GM13976 (cell line): ENCODE data around the gene TENM3.

Experiments
- DNase-seq: peaks from one replicate; pipeline ENCODE4 v3.0.0; 2012; ENCODE audit warnings: low spot score
- CTCF ChIP-seq: IDR thresholded peaks from 2 replicates; pipeline ENCODE4 v1.5.1; 2012; ENCODE audit warnings: borderline replicate concordance, mild to moderate bottlenecking; ENCODE audit not compliant: insufficient read depth; ENCODE audit errors: extremely low read depth, missing control alignments, control extremely low read depth
- in situ Hi-C: fragments of 300-500 bp; cut with MboI; formaldehyde crosslinking; loops from one replicate; pipeline ENCODE4 v1.12.0; 2022; ENCODE audit warnings: low sequenced_read_pairs, mixed read lengths, inconsistent platforms; ENCODE audit not compliant: unreplicated experiment

The TENM3 gene

GRCh38 chr4:182225257-182225852, 17.8 kb upstream of the TENM3 start:
- DNase-seq: no peak
- in situ Hi-C loops: no loop called here
- no peak for TF ChIP-seq CTCF

GRCh38 chr4:182227611-182228010, 15.6 kb upstream of the TENM3 start:
- in situ Hi-C loops: no loop called here
- DNase-seq: no peak
- TF ChIP-seq CTCF: no peak

GRCh38 chr4:182228991-182229577, 14.1 kb upstream of the TENM3 start:
- no peak for TF ChIP-seq CTCF
- in situ Hi-C loops: no loop called here
- no peak for DNase-seq

GRCh38 chr4:182230256-182230655, 12.9 kb upstream of the TENM3 start:
- DNase-seq: no peak
- in situ Hi-C loops: no loop called here
- TF ChIP-seq CTCF: no peak

- no peak for TF ChIP-seq CTCF
- in situ Hi-C loops: no loop called here
- DNase-seq: no peak
Measured at GRCh38 chr4:182231080-182231479, 12.1 kb upstream of the TENM3 start.

- no peak for DNase-seq
- in situ Hi-C loops: no loop called here
- TF ChIP-seq CTCF: no peak
Measured at GRCh38 chr4:182231496-182231895, 11.7 kb upstream of the TENM3 start.
